GM12865 (cell line): ENCODE measurements around the gene C1orf226.
A peak's percentile ranks its signal among the peaks of the same experiment; 100 is the strongest.

Experiments
- DNase-seq: peaks from one replicate; pipeline ENCODE4 v3.0.0; 2010; ENCODE audit warnings: low read depth
- H3K4me3 ChIP-seq: 2 replicates; pipeline ENCODE4 v1.5.1; 2011; ENCODE audit warnings: mild to moderate bottlenecking, low read depth, low read length, control low read depth
- CTCF ChIP-seq: IDR thresholded peaks from 2 replicates; pipeline ENCODE4 v1.5.1; 2011; ENCODE audit warnings: low read length, control low read depth, low read depth, inconsistent platforms; ENCODE audit not compliant: insufficient read depth; ENCODE audit errors: missing control alignments

Gene C1orf226

GRCh38 chr1:162390396-162391185, 9.1 kb downstream of the C1orf226 start:
- no peak for DNase-seq
- TF ChIP-seq CTCF: no peak
- no peak overlapping the region for H3K4me3 ChIP-seq

DNA sequence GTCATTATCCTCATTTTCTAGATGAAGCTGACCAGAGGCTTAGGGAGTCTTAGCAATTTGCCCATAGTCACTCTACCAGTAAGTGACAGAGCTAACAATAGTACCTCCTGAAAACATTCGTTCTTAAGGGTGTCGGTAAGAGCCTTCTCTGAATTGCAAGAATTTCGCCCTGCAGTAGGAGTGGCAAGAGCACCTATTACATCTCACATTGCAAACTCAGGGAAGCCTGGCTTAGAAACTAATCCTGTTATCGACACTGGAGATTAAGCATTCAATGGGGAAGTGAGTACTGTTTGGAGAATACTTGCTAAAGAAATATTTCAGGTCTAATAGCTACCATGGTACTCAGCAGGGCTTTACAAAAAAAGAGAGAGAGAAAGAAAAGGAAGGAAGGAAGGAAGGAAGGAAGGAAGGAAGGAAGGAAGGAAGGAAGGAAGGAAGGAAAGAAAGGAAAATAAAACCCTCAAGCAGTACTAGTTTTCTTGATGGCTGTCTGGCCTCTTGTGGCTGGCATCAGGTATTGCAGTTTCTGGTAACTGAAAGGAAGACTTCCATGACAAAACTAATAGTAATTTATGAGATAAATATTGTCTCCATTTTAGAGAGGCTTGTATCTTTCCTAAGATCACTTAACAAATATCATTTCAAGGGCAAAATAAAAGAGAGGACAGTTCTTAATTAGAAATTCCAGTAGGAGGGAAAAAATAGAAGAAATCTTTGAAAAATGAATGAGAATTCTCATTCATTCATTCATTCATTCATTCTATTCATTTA, 10.4 kb downstream of the C1orf226 start:
- TF ChIP-seq CTCF: peak; percentile 80
- peak; percentile 51 for DNase-seq
- no peak overlapping the region for H3K4me3 ChIP-seq

- H3K4me3 ChIP-seq: no peak overlapping the region
- DNase-seq: no peak
- no peak for TF ChIP-seq CTCF
These were observed 14.8 kb downstream of the C1orf226 start for GRCh38 chr1:162396201-162396906.

DNA sequence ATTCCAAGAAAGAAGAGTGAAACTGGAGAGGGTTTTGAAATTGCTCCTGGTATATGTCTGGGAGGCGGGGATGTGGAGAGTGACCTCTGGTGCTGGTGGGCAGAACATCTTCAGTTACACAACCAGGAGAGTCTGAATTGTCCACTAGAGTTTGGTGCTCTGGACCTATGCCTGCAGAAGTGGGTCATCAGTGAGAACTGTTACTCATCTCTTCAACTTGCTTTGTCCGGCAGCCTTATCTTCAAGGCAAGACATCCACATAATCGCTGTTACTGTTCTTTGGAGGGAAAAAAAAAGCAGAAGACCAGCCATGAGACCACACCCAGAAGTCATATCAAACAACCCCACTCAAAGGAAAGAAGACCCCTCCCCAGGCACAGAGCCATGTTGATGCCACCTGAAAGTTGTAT, 15.5 kb downstream of the C1orf226 start:
- TF ChIP-seq CTCF: no peak
- DNase-seq: no peak
- H3K4me3 ChIP-seq: no peak overlapping the region

- no peak for DNase-seq
- H3K4me3 ChIP-seq: no peak overlapping the region
- no peak for TF ChIP-seq CTCF
These were observed 16.5 kb downstream of the C1orf226 start for GRCh38 chr1:162397943-162398560.

DNA sequence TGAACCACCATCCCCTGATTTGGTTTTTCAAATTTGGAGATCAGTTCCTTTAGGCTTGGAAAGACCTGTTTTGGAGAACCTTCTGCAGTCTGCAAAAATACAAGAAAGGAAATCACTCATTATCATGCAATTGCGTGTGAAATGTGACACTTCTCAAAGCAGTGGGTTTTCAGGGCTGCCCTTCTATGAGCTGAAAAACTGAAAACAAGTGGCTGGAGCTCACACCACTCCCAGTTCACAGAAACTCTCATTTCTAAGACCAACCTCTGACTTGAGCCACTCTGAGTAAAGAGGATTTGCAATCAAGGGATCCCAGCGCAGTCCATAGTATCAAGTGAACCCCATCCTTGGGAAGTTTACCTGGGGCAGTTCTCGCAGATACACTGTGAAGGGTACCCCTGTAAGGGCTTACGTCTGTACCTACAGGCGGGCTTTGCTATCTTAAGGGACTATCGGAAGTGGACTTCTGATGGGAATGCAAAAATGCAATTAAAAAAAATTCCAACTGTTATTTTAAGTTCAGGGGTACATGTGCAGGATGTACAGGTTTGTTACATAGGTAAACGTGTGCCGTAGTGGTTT, 17.6 kb downstream of the C1orf226 start:
- TF ChIP-seq CTCF: no peak
- no peak for DNase-seq
- H3K4me3 ChIP-seq: no peak overlapping the region
